ENCODE results near the gene FHIT.
"Not testable (repeated sequence)": the region's sequence is repeated elsewhere in the genome, so short reads cannot be mapped to it uniquely, and the experiment has no call there.

The FHIT gene

GRCh38 chr3:61226166-61226686 is 25.0 kb downstream of the FHIT start:
- no peak for DNase-seq (ENCODE audit: low spot score)

- DNase-seq (ENCODE audit: low spot score): no peak
These were observed 26.4 kb downstream of the FHIT start for GRCh38 chr3:61224823-61225222.

GRCh38 chr3:61223451-61223850 is 27.8 kb downstream of the FHIT start:
- no peak for DNase-seq (ENCODE audit: low spot score)

- DNase-seq (ENCODE audit: low spot score): no peak
These were observed 28.8 kb downstream of the FHIT start for GRCh38 chr3:61222467-61222866.

GRCh38 chr3:61221759-61222362 is 29.4 kb downstream of the FHIT start:
- DNase-seq (ENCODE audit: low spot score): no peak

- DNase-seq (ENCODE audit: low spot score): no peak
These were observed 32.7 kb downstream of the FHIT start for GRCh38 chr3:61218504-61218903.

- not testable (repeated sequence) for DNase-seq (ENCODE audit: low spot score)
These were observed 35.1 kb downstream of the FHIT start for GRCh38 chr3:61216171-61216570.

- DNase-seq (ENCODE audit: low spot score): no peak
These were observed 49.2 kb downstream of the FHIT start for GRCh38 chr3:61202086-61202485.

- DNase-seq (ENCODE audit: low spot score): no peak
These were observed 50.2 kb downstream of the FHIT start for GRCh38 chr3:61201071-61201470.

- DNase-seq (ENCODE audit: low spot score): no peak
These were observed 51.0 kb downstream of the FHIT start for GRCh38 chr3:61200270-61200669.

- no peak for DNase-seq (ENCODE audit: low spot score)
These were observed 51.4 kb downstream of the FHIT start for GRCh38 chr3:61199843-61200242.

GRCh38 chr3:61194892-61195538 is 56.2 kb downstream of the FHIT start:
- DNase-seq (ENCODE audit: low spot score): no peak

- DNase-seq (ENCODE audit: low spot score): no peak
These were observed 59.0 kb downstream of the FHIT start for GRCh38 chr3:61192222-61192621.

- not testable (repeated sequence) for DNase-seq (ENCODE audit: low spot score)
These were observed 61.0 kb downstream of the FHIT start for GRCh38 chr3:61190205-61190604.

- DNase-seq (ENCODE audit: low spot score): no peak
These were observed 65.2 kb downstream of the FHIT start for GRCh38 chr3:61186030-61186429.

- DNase-seq (ENCODE audit: low spot score): no peak
These were observed 66.3 kb downstream of the FHIT start for GRCh38 chr3:61184956-61185355.

GRCh38 chr3:61182662-61183061 is 68.6 kb downstream of the FHIT start:
- DNase-seq (ENCODE audit: low spot score): no peak

- DNase-seq (ENCODE audit: low spot score): no peak
These were observed 69.4 kb downstream of the FHIT start for GRCh38 chr3:61181874-61182273.

- no peak for DNase-seq (ENCODE audit: low spot score)
These were observed 71.0 kb downstream of the FHIT start for GRCh38 chr3:61180206-61180605.

GRCh38 chr3:61178167-61178566 is 73.1 kb downstream of the FHIT start:
- DNase-seq (ENCODE audit: low spot score): no peak

- DNase-seq (ENCODE audit: low spot score): no peak
These were observed 73.8 kb downstream of the FHIT start for GRCh38 chr3:61177450-61177849.

GRCh38 chr3:61173676-61174075 is 77.6 kb downstream of the FHIT start:
- DNase-seq (ENCODE audit: low spot score): no peak

GRCh38 chr3:61172684-61173083 is 78.6 kb downstream of the FHIT start:
- no peak for DNase-seq (ENCODE audit: low spot score)

GRCh38 chr3:61172203-61172602 is 79.0 kb downstream of the FHIT start:
- DNase-seq (ENCODE audit: low spot score): no peak

Data from germinal center (tissue), 1 donor.